ENCODE measurements around the gene ADAMTS4. TPM values are rescaled to one million over a fixed set of nuclear protein-coding genes. Genes with fewer than 3 reads are reported as not detected.

Gene ADAMTS4
- total RNA-seq, 1 experiment from 2014 or later, result 9.1 TPM

- TF ChIP-seq ZBTB21 (CRISPR knock-in tag; IDR thresholded peaks at IDR 0.05; ENCODE audit: borderline replicate concordance), result no peak
- no peak for TF ChIP-seq ATF2 (CRISPR knock-in tag; IDR thresholded peaks at IDR 0.05; ENCODE audit: borderline replicate concordance, low read depth)
- no peak for TF ChIP-seq HMGXB4 (CRISPR knock-in tag; IDR thresholded peaks at IDR 0.05)
- no peak for TF ChIP-seq GABPB1 (CRISPR knock-in tag; IDR thresholded peaks at IDR 0.05)
- TF ChIP-seq KAT7 (CRISPR knock-in tag; IDR thresholded peaks at IDR 0.05; ENCODE audit: borderline replicate concordance), result no peak
Observed at GRCh38 chr1:161185282-161185682, 13.6 kb downstream of the ADAMTS4 start (continued).

GRCh38 chr1:161182214-161182613, 16.6 kb downstream of the ADAMTS4 start:
- Mint-ChIP-seq H3K27me3 (ENCODE audit: low read depth) (no peaks in the 10 kb centered on the region; the same call in 1 of the 2 replicates), H3K9me3 (no peaks in the 10 kb centered on the region), H3K36me3 (no peaks in the 10 kb centered on the region), H3K4me1 (peaks cover 14% of the 10 kb centered on the region), H3K27ac (no peak overlapping the region), H3K4me3 (no peak overlapping the region)
- TF ChIP-seq E2F4 (CRISPR knock-in tag; IDR thresholded peaks at IDR 0.05; ENCODE audit: borderline replicate concordance, low read depth), result no peak
- no peak for TF ChIP-seq ZMAT4 (CRISPR knock-in tag; IDR thresholded peaks at IDR 0.05)
- TF ChIP-seq ZSCAN18 (CRISPR knock-in tag; IDR thresholded peaks at IDR 0.05), result no peak
- no peak for TF ChIP-seq AR (CRISPR knock-in tag; IDR thresholded peaks at IDR 0.05)
- TF ChIP-seq NFATC4 (CRISPR knock-in tag; IDR thresholded peaks at IDR 0.05), result no peak
- TF ChIP-seq TEAD1 (CRISPR knock-in tag; IDR thresholded peaks at IDR 0.05), result no peak
- TF ChIP-seq NR1H2 (CRISPR knock-in tag; IDR thresholded peaks at IDR 0.05), result no peak
- TF ChIP-seq JAZF1 (CRISPR knock-in tag; IDR thresholded peaks at IDR 0.05), result no peak
- no peak for TF ChIP-seq CBFB (CRISPR knock-in tag; IDR thresholded peaks at IDR 0.05; ENCODE audit: low read depth)
- no peak for TF ChIP-seq TP53 (CRISPR knock-in tag; IDR thresholded peaks at IDR 0.05)
- no peak for TF ChIP-seq ZNF423 (CRISPR knock-in tag; IDR thresholded peaks at IDR 0.05)
- TF ChIP-seq NR2C2 (CRISPR knock-in tag; IDR thresholded peaks at IDR 0.05), result no peak
- DNase-seq (ENCODE audit: low spot score) (no peak), ATAC-seq (no peak)
- ChIA-PET POLR2A (no interaction called here), CTCF (interaction anchor here (1.1 to 2.5 kb wide), 5 partner anchors 12 to 108 kb away, joined by 3 to 7 read pairs (median 3); partner anchors contain the start of genes PPOX and TOMM40L)
